AG04450 (cell line): ENCODE results near the gene SNX18. TPM values are rescaled to one million over a fixed set of nuclear protein-coding genes. Genes with fewer than 3 reads are reported as not detected.

Experiments
- CTCF ChIA-PET: fragments of 300-600, 350-600 bp; formaldehyde crosslinking; extraction: SDS; loops from one replicate; lab custom pipeline; 2022; ENCODE audit warnings: antibody characterized with exemption, inconsistent platforms; lab: Charles Lee
- POLR2A ChIA-PET: fragments of 350-600 bp; formaldehyde crosslinking; extraction: SDS; loops from one replicate; lab custom pipeline; 2021; ENCODE audit warnings: antibody characterized with exemption, inconsistent platforms; lab: Yijun Ruan, JAX
- DNase-seq: peaks from one replicate; pipeline ENCODE4 v3.0.0-alpha.2; 2011; ENCODE audit warnings: low read depth, low spot score
- H3K27ac ChIP-seq: one replicate; pipeline ENCODE4 v1.5.1; 2012; ENCODE audit warnings: low read depth, low read length, control low read depth
- H3K27me3 ChIP-seq: one replicate; pipeline ENCODE4 v1.6.0; 2012; ENCODE audit warnings: low read length; ENCODE audit not compliant: control insufficient read depth, insufficient read depth
- H3K4me3 ChIP-seq: 2 replicates; pipeline ENCODE4 v1.5.1; 2011; ENCODE audit warnings: mild to moderate bottlenecking, low read depth, low read length, control low read depth
- H3K9me3 ChIP-seq: 2 replicates; pipeline ENCODE4 v1.5.1; 2012; ENCODE audit warnings: low read length; ENCODE audit not compliant: control insufficient read depth, insufficient read depth
- CTCF ChIP-seq: IDR thresholded peaks from 2 replicates; pipeline ENCODE4 v1.5.1; 2011; ENCODE audit warnings: low read depth, low read length, control low read depth, inconsistent platforms
- polyA plus RNA-seq: library from polyadenylated mRNA; depleted of rRNA; stranded (reverse); fragments of >200 nt; gene quantifications from 2 replicates; pipeline ENCODE4 v1.2.3, GENCODE V29; 2011; rRNA removed

SNX18 gene
- polyA plus RNA-seq, 1 experiment: 74.1 TPM

GRCh38 chr5:54590824-54591223 lies 73.3 kb downstream of the SNX18 start:
- TF ChIP-seq CTCF: no peak
- no peak for DNase-seq
- ChIA-PET CTCF (no interaction called here), POLR2A (no interaction called here)
- Histone ChIP-seq H3K9me3 (peaks cover 8% of the 10 kb centered on the region), H3K27ac (no peak overlapping the region), H3K27me3 (no peaks in the 10 kb centered on the region), H3K4me3 (no peak overlapping the region)

GRCh38 chr5:54593779-54594178 lies 76.2 kb downstream of the SNX18 start:
- no peak overlapping the region for H3K27ac ChIP-seq

GRCh38 chr5:54594181-54594580 lies 76.6 kb downstream of the SNX18 start:
- TF ChIP-seq CTCF: no peak
- ChIA-PET POLR2A (no interaction called here), CTCF (no interaction called here)
- no peak overlapping the region for H3K4me3 ChIP-seq
- DNase-seq: no peak
- no peaks in the 10 kb centered on the region for H3K9me3 ChIP-seq
- no peak overlapping the region for H3K27ac ChIP-seq
- no peaks in the 10 kb centered on the region for H3K27me3 ChIP-seq

More at GRCh38 chr5:54593779-54594178, 76.2 kb downstream of the SNX18 start:
- CTCF ChIA-PET: no interaction called here
- Histone ChIP-seq H3K9me3 (no peaks in the 10 kb centered on the region), H3K27me3 (no peaks in the 10 kb centered on the region), H3K4me3 (no peak overlapping the region)
- POLR2A ChIA-PET: no interaction called here
- DNase-seq: no peak
- no peak for TF ChIP-seq CTCF

- Histone ChIP-seq H3K27me3 (no peaks in the 10 kb centered on the region), H3K9me3 (no peaks in the 10 kb centered on the region), H3K27ac (no peak overlapping the region), H3K4me3 (no peak overlapping the region)
- ChIA-PET CTCF (no interaction called here), POLR2A (no interaction called here)
- no peak for TF ChIP-seq CTCF
- DNase-seq: no peak
These were observed 78.2 kb downstream of the SNX18 start for GRCh38 chr5:54595721-54596120.

Other genes with a start within 250 kb of the SNX18 start
- gene ARL15, start 207.2 kb upstream of the SNX18 start, polyA plus RNA-seq: 16.0 and 17.1 TPM in 2 replicates
- gene HSPB3, start 62.1 kb upstream of the SNX18 start, polyA plus RNA-seq: 0.62 and 0.67 TPM in 2 replicates